ENCODE data around the gene CAMK4.
"Not testable (repeated sequence)": the region's sequence is repeated elsewhere in the genome, so short reads cannot be mapped to it uniquely, and the experiment has no call there.

The CAMK4 gene

GRCh38 chr5:111320953-111321352, 96.8 kb downstream of the CAMK4 start:
- no peak for DNase-seq

- DNase-seq, result no peak
These were observed 97.2 kb downstream of the CAMK4 start for GRCh38 chr5:111321376-111321775.

- DNase-seq, result no peak
These were observed 102.4 kb downstream of the CAMK4 start for GRCh38 chr5:111326551-111326950.

- DNase-seq, result peak; percentile 83
These were observed 112.9 kb downstream of the CAMK4 start for GRCh38 chr5:111337133-111337532.

- DNase-seq, result peak; percentile 46
These were observed 113.5 kb downstream of the CAMK4 start for GRCh38 chr5:111337688-111338087.

GRCh38 chr5:111345731-111346130, 121.5 kb downstream of the CAMK4 start:
- no peak for DNase-seq

GRCh38 chr5:111347021-111347420, 122.8 kb downstream of the CAMK4 start:
- DNase-seq, result no peak

- peak; percentile 13 for DNase-seq
These were observed 124.6 kb downstream of the CAMK4 start for GRCh38 chr5:111348661-111349329.

- DNase-seq, result no peak
These were observed 125.2 kb downstream of the CAMK4 start for GRCh38 chr5:111349429-111349828.

GRCh38 chr5:111353035-111353434, 128.9 kb downstream of the CAMK4 start:
- DNase-seq, result no peak

- DNase-seq, result not testable (repeated sequence)
These were observed 134.5 kb downstream of the CAMK4 start for GRCh38 chr5:111358726-111359125.

GRCh38 chr5:111360173-111360572, 136.0 kb downstream of the CAMK4 start:
- DNase-seq, result no peak

GRCh38 chr5:111364992-111365391, 140.8 kb downstream of the CAMK4 start:
- DNase-seq, result peak; percentile 7

GRCh38 chr5:111366388-111366787, 142.2 kb downstream of the CAMK4 start:
- DNase-seq, result no peak

- peak; percentile 66 for DNase-seq
These were observed 142.9 kb downstream of the CAMK4 start for GRCh38 chr5:111367115-111367514.

GRCh38 chr5:111372799-111373198, 148.6 kb downstream of the CAMK4 start:
- no peak for DNase-seq

- no peak for DNase-seq
These were observed 150.2 kb downstream of the CAMK4 start for GRCh38 chr5:111374380-111374779.

- DNase-seq, result peak; percentile 5
These were observed 151.5 kb downstream of the CAMK4 start for GRCh38 chr5:111375645-111376044.

GRCh38 chr5:111377306-111377705, 153.1 kb downstream of the CAMK4 start:
- DNase-seq, result no peak

- DNase-seq, result no peak
These were observed 155.2 kb downstream of the CAMK4 start for GRCh38 chr5:111379391-111379816.

- DNase-seq, result no peak
These were observed 159.2 kb downstream of the CAMK4 start for GRCh38 chr5:111383288-111383970.

GRCh38 chr5:111384220-111384619, 160.0 kb downstream of the CAMK4 start:
- peak; percentile 5 for DNase-seq

- DNase-seq, result no peak
These were observed 160.9 kb downstream of the CAMK4 start for GRCh38 chr5:111385051-111385450.

GRCh38 chr5:111385970-111386831, 162.0 kb downstream of the CAMK4 start:
- DNase-seq, result no peak

Measured in DMS53 (cell line).